HG02840 (cell line): ENCODE data around the gene RNU1-4.
"Not testable (repeated sequence)": the region's sequence is repeated elsewhere in the genome, so short reads cannot be mapped to it uniquely, and the experiment has no call there.

Experiments used
- ATAC-seq: cut with Tn5 transposase; IDR thresholded peaks from one replicate; pipeline ENCODE4 v1.9.1; 2021; ENCODE audit warnings: mild to moderate bottlenecking, moderate library complexity, moderate number of reproducible peaks; ENCODE audit not compliant: unreplicated experiment, low FRiP score

RNU1-4 gene

DNA sequence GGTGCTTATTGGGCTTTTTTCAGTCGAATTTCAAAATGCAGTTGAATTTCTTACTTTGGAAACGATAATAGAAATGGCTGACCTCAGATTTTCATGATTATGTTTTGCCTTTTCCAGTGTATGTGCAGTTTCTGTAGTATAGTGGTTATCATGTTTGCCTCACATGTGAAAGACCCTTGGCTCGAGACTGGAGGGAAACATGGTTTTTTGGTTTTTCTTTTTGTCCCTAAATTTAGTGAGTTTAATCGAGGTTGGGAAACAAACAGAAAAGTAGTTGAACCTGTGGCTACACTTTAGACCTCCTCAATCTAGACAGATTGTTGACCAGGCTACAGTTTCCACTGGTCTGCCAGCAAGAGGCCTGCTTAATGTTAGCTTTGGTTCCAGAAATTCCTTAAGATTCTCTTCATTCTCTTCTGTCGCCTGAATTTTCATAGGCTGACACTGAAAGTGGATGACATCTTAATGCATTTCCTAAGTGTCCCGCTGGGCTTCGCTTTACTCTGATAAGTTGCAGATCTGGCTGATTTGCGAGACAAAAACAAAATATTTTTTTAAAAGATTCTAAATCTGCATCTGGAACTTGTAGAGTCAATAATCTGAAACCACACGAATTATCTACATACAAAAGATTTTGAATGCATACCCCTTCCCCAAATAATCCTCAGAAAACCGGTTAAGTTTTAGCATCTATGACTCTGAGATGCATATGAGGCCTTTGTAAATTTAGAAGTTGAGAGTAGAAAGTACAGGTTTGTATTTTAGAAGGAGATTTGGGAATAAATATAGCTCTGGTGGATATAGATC, 14.7 kb upstream of the RNU1-4 start:
- not testable (repeated sequence) for ATAC-seq

DNA sequence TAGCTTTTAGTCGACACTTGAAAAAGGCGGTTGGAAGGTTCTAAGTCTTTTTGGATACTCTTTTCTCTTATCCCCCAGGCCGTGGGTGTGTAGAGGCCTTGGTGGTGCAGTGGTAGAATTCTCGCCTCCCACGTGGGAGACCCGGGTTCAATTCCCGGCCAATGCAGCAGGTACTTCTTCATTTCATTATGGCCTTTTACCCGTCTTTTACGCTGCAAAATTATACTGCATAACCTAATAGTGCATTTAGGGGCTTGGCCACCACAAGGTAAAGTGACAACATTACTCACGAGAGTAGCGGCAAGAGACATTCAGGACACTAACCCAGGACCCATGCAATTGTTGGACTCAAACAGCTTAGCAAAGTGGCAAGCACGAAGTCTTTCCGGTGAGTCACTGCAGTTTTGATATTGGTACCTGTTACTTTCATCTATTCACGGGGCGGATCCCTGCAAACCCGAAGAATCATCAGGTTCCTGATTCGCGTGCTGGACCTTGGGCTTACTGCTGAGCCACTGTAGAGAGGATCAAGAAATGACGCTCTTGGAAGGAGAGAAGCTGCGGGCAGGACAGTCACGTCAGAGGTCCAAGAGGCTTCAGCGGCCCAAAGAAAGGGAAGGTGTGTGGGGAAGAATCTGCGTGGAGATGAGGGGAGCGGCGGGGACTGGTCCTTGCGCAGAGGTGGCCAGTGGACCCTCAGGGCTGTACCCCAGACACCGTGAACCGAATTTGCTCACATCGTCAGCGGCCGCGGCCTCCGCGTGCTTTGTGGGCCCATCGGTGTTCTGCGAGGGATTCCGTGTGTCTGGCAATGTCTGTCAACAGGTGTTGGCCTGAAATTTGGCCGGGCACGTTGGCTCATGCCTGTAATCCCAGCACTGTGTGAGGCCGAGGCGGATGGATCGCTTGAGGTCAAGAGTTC, 12.9 kb upstream of the RNU1-4 start:
- ATAC-seq: no peak

DNA sequence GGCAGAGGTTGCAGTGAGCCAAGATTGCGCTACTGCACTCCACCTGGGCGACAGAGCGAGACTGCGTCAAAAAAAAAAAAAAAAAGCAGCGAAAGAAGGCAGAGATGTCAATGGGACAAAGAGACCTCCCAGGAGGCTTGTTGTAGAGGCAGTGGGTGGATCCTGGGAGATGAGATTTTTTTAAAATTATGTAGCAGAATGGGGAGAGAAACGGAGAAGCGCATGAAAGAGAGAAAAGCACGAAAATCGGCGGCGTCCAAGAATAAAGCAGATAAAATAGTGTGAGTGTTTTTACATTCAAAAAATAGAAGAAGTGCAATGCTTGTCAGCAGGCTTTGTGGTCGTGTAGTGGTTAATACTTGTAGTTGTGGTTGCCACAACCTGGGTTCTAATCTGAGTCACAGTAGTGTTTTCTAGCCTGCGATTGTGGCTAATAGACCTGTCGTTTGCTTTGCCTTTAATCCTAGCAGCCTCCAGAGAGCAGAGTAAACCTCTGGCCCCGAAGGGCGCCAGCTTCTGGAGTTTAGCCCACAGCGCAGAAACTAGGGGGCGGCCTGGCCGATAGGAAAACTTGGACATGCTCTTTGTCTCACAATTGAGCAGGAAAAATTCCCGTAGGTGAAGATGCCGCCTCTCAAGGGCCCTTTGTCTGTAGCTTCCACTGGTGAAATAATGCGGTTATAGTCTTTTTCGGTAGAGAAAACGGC, 11.9 kb upstream of the RNU1-4 start:
- ATAC-seq: not testable (repeated sequence)

DNA sequence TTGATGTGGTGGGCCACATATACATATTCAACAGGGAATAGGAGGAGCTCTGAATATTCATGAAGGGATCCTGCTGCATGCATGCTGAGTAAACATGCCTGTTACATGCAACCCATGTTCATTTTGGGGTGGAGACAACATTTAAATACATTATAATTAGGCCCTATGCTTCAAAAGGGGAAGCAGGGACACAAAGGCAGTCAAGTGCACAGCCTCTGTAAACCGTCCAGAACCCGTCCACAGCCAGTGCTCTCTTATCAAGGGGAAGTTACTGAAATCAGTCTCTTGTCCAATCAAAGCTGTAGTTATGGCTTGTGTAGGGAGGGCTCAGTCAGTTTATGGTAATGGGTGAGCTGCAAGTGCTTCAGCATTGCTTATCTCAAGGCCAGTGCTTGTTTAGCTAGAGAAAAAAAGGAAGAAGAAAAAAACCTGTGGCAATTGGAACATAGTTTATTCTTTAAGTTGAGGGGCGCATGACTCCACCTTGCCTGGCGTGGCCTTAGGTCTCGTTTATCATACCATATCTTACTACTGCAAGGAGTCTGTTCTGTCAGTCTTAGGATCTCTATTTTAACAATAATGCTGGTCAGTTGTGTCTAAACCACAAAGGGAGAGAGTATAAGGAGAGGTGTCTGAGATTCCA, 7.9 kb upstream of the RNU1-4 start:
- not testable (repeated sequence) for ATAC-seq

DNA sequence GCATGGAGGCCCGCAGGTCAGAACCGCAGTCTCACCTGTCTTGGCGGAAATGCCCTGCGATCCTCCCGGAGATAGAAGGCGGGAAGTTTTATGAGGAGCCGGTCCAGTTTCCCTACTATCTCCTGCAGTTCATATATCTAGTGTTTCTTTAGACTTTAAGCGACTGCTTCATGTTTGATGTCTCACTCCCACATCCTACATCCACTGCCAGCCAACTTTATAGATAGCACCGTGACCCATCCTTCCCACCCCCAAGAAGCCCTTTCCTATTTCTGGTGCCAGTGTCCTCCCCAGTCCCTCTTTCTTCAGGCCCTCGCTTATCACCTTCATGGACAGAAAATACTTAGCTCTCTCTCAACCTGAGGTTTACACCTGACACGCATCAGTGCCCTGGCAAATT, 914 bp downstream of the RNU1-4 start:
- not testable (repeated sequence) for ATAC-seq

DNA sequence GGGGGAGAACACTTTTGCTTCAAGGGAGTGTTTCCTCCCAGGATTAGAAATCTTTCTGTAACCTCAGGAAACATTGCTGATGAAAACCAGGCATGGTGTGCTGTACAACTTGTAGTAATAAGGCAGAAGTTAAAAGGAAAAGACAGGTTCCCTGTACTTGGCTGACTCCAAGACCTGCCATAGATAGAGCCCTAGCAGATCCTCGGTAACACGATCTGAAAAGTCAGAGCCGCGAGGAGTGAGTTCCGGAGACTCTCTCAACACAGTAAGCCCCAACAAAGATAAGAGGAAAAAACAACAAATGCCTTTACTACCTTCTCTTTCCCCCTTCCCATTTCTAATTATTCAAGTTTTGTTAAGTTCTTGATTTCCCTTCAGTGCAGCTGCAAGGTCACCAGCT, 7.3 kb downstream of the RNU1-4 start:
- ATAC-seq: not testable (repeated sequence)

DNA sequence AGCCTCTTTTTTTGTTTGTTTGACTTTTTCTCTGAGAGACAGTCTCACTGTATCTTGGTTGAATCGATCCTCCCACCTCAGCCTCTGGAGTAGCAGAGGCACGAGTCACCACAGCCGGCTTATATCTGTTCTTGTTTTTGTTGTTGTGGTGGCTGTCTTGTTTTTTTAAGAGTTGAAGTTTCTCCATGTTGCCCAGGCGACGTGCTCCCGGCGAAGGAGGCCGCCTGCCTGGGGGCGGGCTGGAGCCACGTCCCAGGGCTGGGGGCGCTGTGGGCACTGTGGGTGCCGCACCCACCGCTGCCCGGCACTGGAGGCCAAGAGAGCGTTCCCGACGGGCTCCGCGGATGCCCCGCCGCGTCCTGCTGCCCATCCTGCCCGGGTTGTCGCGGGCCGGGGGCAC, 8.4 kb downstream of the RNU1-4 start:
- ATAC-seq: not testable (repeated sequence)

DNA sequence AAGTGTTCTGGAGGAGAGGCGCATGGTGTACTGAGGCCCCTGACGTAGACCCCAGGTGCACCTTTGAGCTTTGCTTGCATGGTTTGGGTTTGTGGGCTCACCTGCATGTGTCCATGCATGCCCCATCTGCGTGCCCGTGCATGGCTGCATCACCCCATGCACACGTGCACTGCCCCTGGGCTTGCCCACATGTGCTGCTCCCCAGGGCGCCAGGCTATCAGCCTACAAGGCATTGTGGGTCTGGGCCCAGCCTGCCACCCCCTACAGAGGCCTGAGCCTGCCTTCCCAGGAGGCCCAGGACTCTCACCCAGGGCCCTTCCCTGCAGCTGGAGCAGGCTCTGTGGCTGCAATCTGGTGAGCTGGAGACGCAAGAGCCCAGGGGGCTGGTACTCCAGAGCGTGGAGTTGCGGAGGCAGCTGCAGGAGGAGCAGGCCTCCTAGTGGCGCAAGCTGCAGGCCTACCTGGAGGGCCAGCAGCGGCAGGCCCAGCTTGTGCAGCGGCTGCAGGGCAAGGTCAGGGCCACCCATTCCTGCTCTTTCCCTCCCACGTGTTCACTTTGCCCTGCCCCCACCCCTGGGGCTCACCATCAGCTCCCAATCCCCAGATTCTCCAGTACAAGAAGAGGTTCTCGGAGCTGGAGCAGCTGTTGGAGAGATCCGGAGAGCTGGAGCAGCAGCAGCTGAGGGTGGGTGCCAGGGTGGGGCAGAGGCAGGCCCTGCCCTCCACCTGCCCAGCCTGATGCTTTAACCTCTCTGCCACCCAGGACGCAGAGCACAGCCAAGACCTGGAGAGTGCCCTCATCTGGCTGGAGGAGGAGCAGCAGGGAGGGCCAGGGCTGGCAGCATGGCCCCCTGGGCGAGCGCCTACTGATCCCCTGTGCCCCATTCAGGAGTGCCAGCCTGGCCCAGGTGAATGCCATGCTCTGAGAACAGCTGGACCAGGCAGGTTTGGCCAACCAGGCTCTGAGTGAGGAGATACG, 9.9 kb downstream of the RNU1-4 start:
- ATAC-seq: not testable (repeated sequence)

DNA sequence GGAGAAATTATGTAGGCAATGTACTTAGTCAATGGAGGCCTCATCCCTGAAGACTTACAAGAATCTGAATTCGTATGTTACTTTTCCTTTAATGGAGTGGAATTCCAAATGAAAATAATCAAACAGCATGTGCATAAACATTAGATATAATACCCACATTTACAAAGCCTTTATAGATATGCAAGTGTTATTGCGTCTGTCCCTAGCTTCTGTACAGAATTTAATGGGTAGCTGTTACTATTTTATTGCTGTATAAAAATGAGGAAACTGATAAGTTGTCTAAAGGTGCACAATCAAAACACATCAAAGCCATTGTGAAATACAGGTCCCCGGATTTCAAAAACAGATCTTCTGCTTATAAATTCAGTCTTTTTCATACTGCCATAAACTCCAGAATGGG, 12.5 kb downstream of the RNU1-4 start:
- ATAC-seq: not testable (repeated sequence)

DNA sequence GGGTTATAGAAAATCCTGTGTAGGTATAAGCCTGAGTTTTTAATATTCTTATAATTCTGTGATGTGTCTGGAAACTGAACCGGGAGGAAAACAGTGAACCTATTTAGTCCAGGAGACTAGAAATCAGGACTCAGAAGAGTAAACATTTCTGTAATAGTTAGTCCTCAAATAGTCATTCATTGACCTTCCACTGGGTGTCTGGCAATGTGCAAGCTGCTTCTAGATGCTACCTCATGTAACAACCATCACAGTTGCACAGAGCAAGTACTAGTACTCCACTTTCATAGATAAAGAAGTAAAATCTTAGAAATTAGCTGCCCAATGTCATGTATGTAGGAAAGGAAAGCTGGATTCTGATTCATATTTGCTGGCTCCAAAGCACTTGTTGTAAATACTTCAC, 15.1 kb downstream of the RNU1-4 start:
- ATAC-seq: not testable (repeated sequence)

DNA sequence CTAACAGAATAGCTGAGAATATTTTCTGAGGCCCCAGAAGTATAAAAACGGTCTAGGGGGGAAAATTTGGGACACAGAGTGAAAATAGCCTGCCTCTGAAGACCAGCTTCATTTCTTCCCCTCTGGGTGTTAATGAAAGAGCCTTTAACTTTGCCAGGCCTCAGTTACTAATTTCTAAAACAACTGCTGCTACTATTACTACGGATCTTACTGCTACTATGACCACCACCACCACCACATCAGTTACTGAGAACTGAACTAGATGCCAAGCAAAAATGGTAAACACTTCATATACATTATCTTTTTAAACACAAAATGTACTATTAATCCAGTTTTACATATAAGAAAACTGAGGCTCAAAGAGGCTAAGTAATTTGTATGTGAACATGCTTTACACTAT, 15.6 kb downstream of the RNU1-4 start:
- ATAC-seq: not testable (repeated sequence)

DNA sequence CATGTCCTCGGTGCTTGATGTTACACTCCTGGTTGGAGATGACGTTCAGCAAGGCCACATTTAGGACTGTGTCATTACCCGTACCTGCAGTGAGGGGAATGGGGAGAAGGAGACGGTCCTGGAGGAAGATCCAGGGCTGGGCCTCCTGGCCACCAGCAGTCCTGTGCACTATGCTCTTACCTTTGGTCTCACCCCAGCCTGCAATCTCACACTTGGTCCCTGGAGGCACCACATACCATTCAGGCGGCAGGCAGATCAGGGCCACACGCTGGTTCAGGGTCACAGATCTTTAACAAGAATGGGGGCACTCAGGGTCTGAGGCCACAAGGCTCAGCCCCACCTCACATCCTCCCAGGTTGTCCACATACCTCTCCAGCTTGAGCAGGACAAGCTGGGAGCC, 17.3 kb downstream of the RNU1-4 start:
- ATAC-seq: not testable (repeated sequence)

DNA sequence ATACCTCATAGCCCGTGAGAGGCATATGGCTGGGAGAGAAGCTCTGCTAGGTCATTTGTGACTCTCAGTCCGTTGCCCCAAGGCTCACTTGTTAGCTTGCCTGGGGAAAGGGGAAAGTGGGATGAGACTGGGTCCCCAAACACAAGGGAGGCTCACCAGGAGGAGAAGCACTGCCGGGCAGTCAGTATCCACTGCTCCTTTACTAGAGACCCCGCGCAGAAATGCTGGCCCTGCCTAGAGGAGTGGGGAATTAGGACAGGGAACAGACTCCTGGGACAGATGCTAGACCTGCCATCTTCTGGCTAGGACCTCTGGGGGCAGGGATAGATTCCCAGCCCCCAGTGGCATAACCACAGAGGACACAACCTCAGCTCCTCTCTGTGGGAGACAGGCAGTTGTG, 17.7 kb downstream of the RNU1-4 start:
- ATAC-seq: not testable (repeated sequence)

DNA sequence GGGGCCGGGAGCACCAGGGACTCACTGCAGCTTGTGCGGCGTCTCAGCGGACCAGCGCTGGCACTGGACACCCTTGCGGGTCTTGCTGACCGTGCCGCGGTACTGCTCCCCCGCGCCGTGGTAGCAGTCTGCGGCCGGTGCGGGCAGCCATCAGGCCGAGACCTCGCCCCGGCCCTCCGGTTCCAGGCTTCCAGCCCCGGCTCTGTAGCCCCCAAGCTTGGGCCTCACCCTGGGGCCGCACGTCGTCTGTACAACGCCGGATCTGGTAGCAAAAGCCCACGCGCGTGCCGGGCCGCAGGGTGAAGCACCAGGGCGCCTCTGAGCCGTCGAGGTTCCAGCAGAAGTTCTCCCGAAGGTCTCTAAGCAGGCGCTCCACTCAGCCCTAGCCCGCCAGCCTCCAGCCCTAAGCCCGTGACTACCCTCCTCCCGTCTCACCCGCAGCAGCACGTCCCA, 18.8 kb downstream of the RNU1-4 start:
- not testable (repeated sequence) for ATAC-seq

DNA sequence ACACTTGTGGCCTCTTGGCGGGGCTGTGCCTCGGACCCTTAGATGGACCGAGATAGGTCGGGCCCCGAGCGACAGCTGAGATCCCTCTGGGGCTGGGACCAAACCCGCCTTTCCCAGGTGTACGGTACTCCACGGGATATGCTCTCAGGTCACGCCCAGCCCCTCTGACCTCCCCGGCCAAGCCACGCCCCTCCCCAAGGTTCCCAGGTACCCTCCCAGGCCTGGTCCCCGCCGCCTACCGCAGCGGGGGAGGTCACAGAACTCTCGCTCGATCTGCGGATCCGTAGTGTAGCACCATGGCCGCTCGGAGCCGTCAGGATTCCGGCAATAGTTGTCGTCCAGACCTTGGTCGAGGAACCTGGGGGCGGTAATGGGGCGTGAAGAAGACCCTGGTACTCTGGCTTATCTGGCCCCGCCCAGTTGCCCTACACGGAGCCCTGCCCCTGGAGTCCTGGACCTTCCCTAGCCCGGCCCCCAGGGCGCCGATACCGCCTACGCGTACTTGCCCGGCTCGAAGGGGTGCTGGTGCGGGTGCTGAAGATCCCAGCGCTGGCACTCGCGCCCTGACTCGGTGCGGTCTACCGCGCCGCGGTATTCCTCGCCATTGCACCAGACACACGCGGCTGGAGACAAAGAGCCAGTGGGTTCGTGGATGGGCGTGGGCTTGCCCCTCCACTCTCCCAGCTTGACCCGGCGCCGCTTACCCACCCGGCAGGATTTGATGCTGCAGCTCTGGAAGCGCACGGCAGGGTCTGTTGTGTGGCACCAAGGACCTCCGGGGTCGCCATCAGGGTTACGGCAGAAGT, 19.5 kb downstream of the RNU1-4 start:
- not testable (repeated sequence) for ATAC-seq

DNA sequence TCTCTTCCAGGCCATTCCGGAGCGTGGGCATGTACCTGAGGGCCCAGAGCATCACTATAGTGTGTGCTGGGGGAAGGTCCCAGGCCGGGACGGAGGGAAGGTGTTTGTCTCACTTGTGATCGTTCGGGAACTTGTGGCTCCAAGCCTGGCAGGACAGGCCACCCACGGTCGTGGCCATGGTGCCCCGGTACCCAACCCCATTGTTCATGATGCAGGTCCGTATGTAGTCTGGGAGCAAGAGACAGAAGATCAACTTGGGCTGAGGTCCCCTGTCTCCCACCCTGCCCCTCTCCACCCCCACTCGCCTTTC, 20.1 kb downstream of the RNU1-4 start:
- ATAC-seq: not testable (repeated sequence)

DNA sequence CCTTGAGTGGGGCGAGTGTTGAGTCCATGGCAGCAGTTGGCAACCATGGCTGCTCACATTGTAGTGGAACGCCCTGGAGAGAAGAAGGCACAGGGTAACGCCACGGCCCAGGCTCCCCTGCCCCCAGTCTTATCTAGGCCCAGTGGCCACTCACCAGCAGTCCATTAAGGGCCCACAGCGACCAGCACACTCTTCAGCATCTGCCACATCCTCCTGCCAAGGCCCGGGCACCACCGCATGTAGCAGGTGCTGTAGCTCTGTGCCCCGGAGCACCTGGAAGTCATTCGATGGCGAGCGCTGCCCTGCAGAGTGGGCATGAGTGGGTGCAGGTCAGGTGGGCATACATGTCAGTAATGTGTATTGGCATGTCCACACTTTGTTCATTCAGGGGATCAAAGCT, 20.5 kb downstream of the RNU1-4 start:
- ATAC-seq: not testable (repeated sequence)

DNA sequence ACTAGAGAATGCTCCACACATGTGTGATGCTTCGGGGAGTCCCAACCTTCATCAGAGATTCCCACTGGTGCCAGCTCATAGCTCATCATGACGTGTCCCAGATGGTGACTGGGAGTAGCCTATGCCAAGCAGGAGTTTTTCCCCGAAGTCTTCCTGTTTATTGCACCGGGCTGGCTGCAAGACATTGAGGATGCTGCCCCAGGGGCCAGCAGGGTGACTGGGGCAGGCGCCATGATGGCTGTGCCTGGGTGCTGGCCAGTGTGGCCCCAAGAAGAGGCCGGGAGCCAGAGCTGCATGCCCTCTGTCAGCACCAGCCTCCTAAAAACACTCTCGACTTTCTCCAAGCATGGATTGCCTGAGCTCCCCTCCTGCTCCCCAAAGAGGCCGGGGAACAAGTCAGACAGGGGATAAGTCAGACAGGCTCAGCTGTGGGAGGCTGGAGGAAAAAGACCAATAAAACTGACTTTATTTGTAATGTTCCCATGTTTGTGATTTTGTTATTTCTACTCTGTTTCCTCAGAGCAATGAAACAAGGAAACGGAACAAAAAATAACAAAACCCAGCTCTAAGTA, 24.0 kb downstream of the RNU1-4 start:
- ATAC-seq: not testable (repeated sequence)
